ENCODE data around the gene FBXW4. TPM values are rescaled to one million over a fixed set of nuclear protein-coding genes. Genes with fewer than 3 reads are reported as not detected.

Gene FBXW4
- polyA plus RNA-seq, 1 donor from 2014 or later = 7.7 TPM

- H3K27me3 ChIP-seq (ENCODE audit: insufficient read depth, low read depth, low read length) = no peaks in the 10 kb centered on the region
- H3K4me3 ChIP-seq (ENCODE audit: low read length) = no peak overlapping the region
- no peak overlapping the region for H3K9ac ChIP-seq (ENCODE audit: low read length)
- H3K4me2 ChIP-seq (ENCODE audit: low read length) = no peak overlapping the region
- H3K36me3 ChIP-seq (ENCODE audit: insufficient read depth, low read length) = no peaks in the 10 kb centered on the region
- no peaks in the 10 kb centered on the region for H3F3A ChIP-seq (ENCODE audit: insufficient read depth, low read length, poor library complexity, severe bottlenecking)
- TF ChIP-seq MXI1 (conservative IDR thresholded peaks at IDR 0.05; ENCODE audit: poor library complexity, severe bottlenecking) (no peak), EZH2 (IDR thresholded peaks at IDR 0.05; ENCODE audit: borderline replicate concordance, insufficient read depth, low read length, poor library complexity, severe bottlenecking) (no peak), TAF1 (IDR thresholded peaks at IDR 0.05; ENCODE audit: low read depth) (no peak), POLR2AphosphoS5 (IDR thresholded peaks at IDR 0.05) (no peak), EP300 (conservative IDR thresholded peaks at IDR 0.05; ENCODE audit: poor library complexity, severe bottlenecking) (no peak), RAD21 (conservative IDR thresholded peaks at IDR 0.05) (no peak), SMC3 (conservative IDR thresholded peaks at IDR 0.05; ENCODE audit: poor library complexity) (no peak)
- TF ChIP-seq, protein P1, sequence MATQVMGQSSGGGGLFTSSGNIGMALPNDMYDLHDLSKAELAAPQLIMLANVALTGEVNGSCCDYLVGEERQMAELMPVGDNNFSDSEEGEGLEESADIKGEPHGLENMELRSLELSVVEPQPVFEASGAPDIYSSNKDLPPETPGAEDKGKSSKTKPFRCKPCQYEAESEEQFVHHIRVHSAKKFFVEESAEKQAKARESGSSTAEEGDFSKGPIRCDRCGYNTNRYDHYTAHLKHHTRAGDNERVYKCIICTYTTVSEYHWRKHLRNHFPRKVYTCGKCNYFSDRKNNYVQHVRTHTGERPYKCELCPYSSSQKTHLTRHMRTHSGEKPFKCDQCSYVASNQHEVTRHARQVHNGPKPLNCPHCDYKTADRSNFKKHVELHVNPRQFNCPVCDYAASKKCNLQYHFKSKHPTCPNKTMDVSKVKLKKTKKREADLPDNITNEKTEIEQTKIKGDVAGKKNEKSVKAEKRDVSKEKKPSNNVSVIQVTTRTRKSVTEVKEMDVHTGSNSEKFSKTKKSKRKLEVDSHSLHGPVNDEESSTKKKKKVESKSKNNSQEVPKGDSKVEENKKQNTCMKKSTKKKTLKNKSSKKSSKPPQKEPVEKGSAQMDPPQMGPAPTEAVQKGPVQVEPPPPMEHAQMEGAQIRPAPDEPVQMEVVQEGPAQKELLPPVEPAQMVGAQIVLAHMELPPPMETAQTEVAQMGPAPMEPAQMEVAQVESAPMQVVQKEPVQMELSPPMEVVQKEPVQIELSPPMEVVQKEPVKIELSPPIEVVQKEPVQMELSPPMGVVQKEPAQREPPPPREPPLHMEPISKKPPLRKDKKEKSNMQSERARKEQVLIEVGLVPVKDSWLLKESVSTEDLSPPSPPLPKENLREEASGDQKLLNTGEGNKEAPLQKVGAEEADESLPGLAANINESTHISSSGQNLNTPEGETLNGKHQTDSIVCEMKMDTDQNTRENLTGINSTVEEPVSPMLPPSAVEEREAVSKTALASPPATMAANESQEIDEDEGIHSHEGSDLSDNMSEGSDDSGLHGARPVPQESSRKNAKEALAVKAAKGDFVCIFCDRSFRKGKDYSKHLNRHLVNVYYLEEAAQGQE (IDR thresholded peaks at IDR 0.05; ENCODE audit: borderline replicate concordance) = no peak
- TF ChIP-seq, protein P2, sequence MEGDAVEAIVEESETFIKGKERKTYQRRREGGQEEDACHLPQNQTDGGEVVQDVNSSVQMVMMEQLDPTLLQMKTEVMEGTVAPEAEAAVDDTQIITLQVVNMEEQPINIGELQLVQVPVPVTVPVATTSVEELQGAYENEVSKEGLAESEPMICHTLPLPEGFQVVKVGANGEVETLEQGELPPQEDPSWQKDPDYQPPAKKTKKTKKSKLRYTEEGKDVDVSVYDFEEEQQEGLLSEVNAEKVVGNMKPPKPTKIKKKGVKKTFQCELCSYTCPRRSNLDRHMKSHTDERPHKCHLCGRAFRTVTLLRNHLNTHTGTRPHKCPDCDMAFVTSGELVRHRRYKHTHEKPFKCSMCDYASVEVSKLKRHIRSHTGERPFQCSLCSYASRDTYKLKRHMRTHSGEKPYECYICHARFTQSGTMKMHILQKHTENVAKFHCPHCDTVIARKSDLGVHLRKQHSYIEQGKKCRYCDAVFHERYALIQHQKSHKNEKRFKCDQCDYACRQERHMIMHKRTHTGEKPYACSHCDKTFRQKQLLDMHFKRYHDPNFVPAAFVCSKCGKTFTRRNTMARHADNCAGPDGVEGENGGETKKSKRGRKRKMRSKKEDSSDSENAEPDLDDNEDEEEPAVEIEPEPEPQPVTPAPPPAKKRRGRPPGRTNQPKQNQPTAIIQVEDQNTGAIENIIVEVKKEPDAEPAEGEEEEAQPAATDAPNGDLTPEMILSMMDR (IDR thresholded peaks at IDR 0.05; ENCODE audit: poor library complexity, severe bottlenecking) = no peak
- no peaks in the 10 kb centered on the region for H4K20me1 ChIP-seq (ENCODE audit: insufficient read depth)
- no peak overlapping the region for H2AFZ ChIP-seq (ENCODE audit: low read depth, low read length)
- no peaks in the 10 kb centered on the region for H3K9me2 ChIP-seq (ENCODE audit: insufficient read depth, low read length)
- no peaks in the 10 kb centered on the region for H3K79me2 ChIP-seq (replicated peaks; ENCODE audit: insufficient read depth, low read length)
- no peaks in the 10 kb centered on the region for H3K9me3 ChIP-seq (ENCODE audit: low read length)
- H3K27ac ChIP-seq (ENCODE audit: low read length) = no peak overlapping the region
Measured at GRCh38 chr10:101725296-101726114, 30.5 kb upstream of the FBXW4 start.

GRCh38 chr10:101724446-101724845, 29.5 kb upstream of the FBXW4 start:
- Histone ChIP-seq H3F3A (ENCODE audit: insufficient read depth, low read length, poor library complexity, severe bottlenecking) (no peaks in the 10 kb centered on the region), H3K36me3 (ENCODE audit: insufficient read depth, low read length) (no peaks in the 10 kb centered on the region), H3K9me2 (ENCODE audit: insufficient read depth, low read length) (no peaks in the 10 kb centered on the region), H3K4me2 (ENCODE audit: low read length) (no peak overlapping the region), H4K20me1 (ENCODE audit: insufficient read depth) (no peaks in the 10 kb centered on the region), H3K27me3 (ENCODE audit: insufficient read depth, low read depth, low read length) (no peaks in the 10 kb centered on the region), H3K9me3 (ENCODE audit: low read length) (no peaks in the 10 kb centered on the region), H3K4me3 (ENCODE audit: low read length) (no peak overlapping the region), H2AFZ (ENCODE audit: low read depth, low read length) (no peak overlapping the region), H3K27ac (ENCODE audit: low read length) (no peak overlapping the region), H3K79me2 (replicated peaks; ENCODE audit: insufficient read depth, low read length) (no peaks in the 10 kb centered on the region), H3K9ac (ENCODE audit: low read length) (no peak overlapping the region)
- TF ChIP-seq, protein P1 (IDR thresholded peaks at IDR 0.05; ENCODE audit: borderline replicate concordance) = no peak
- TF ChIP-seq EZH2 (IDR thresholded peaks at IDR 0.05; ENCODE audit: borderline replicate concordance, insufficient read depth, low read length, poor library complexity, severe bottlenecking) (no peak), EP300 (conservative IDR thresholded peaks at IDR 0.05; ENCODE audit: poor library complexity, severe bottlenecking) (no peak), MXI1 (conservative IDR thresholded peaks at IDR 0.05; ENCODE audit: poor library complexity, severe bottlenecking) (no peak), TAF1 (IDR thresholded peaks at IDR 0.05; ENCODE audit: low read depth) (no peak), SMC3 (conservative IDR thresholded peaks at IDR 0.05; ENCODE audit: poor library complexity) (no peak), POLR2AphosphoS5 (IDR thresholded peaks at IDR 0.05) (no peak), RAD21 (conservative IDR thresholded peaks at IDR 0.05) (no peak)
- TF ChIP-seq, protein P2 (IDR thresholded peaks at IDR 0.05; ENCODE audit: poor library complexity, severe bottlenecking) = no peak
